Testis (tissue), 3 donors: ENCODE measurements around the gene PCDHGA12. TPM values are rescaled to one million over a fixed set of nuclear protein-coding genes. Genes with fewer than 3 reads are reported as not detected.
"Not testable (repeated sequence)": the region's sequence is repeated elsewhere in the genome, so short reads cannot be mapped to it uniquely, and the experiment has no call there.

Source experiments
- DNase-seq: peaks from one replicate; pipeline ENCODE4 v3.0.0-alpha.2; 2019
- H3K27ac ChIP-seq, 2 donors: fragments of 200-600 bp; sonication (generic); one replicate each; pipeline ENCODE4 v1.5.1; 2019
- H3K27me3 ChIP-seq: fragments of 200-600 bp; sonication (generic); one replicate; pipeline ENCODE4 v1.5.1; 2019
- H3K36me3 ChIP-seq: fragments of 200-600 bp; sonication (generic); one replicate; pipeline ENCODE4 v1.5.1; 2017; ENCODE audit warnings: low read depth; ENCODE audit errors: missing control alignments
- H3K4me1 ChIP-seq: fragments of 200-600 bp; sonication (generic); one replicate; pipeline ENCODE4 v1.5.1; 2019
- H3K4me3 ChIP-seq, 2 donors: fragments of 200-600 bp; sonication (generic); one replicate each; pipeline ENCODE4 v1.5.1; 2017 to 2019
- H3K9me3 ChIP-seq: fragments of 200-600 bp; sonication (generic); one replicate; pipeline ENCODE4 v1.5.1; 2017
- POLR2A ChIP-seq: fragments of 450-650 bp; IDR thresholded peaks from one replicate; pipeline ENCODE4 v1.6.1; 2017; ENCODE audit warnings: antibody characterized with exemption, mild to moderate bottlenecking, moderate library complexity
- WGBS, 2 donors: methylation state at CpG; one replicate each; pipeline ENCODE4 v1.1.5; 2018; 5-methylcytosine and 5-hydroxymethylcytosine counted together
- intact Hi-C: fragments of 100-400 bp; cut with DNase I; formaldehyde crosslinking; loops from one replicate; pipeline ENCODE4 v1.15.1; 2023; ENCODE audit warnings: low total_unique reads
- polyA plus RNA-seq: library from polyadenylated mRNA; stranded (reverse); fragments of 350-450 nt; fragmentation: Illumina TruSeq; extraction: RNeasy Lipid Tissue Mini Kit (QIAGEN cat#74804); gene quantifications from one replicate; pipeline ENCODE4 v1.2.3, GENCODE V29; 2014; ENCODE audit warnings: low read depth, low replicate concordance; ENCODE audit not compliant: insufficient read depth
- total RNA-seq, 2 donors: library from RNA; depleted of rRNA; stranded (reverse); fragments of >200 nt; gene quantifications; one replicate each; pipeline ENCODE4 v1.2.3, GENCODE V29; 2016
- TF ChIP-seq, protein P1 (sequence below), 3 experiments: fragments of 450-650 bp in 2 of 3; fragments of 200-600 bp in 1 of 3; sonication (generic) in 1 of 3; IDR thresholded peaks; one replicate each; pipeline ENCODE4 v1.5.1; 2016 to 2019; ENCODE audit warnings: antibody characterized with exemption in 3 of 3, mild to moderate bottlenecking in 2 of 3, moderate library complexity in 1 of 3

PCDHGA12 gene
- total and polyA plus RNA-seq, 3 donors from 2014 or later, result 2.7 to 11.3 (median 10.3) TPM

DNA sequence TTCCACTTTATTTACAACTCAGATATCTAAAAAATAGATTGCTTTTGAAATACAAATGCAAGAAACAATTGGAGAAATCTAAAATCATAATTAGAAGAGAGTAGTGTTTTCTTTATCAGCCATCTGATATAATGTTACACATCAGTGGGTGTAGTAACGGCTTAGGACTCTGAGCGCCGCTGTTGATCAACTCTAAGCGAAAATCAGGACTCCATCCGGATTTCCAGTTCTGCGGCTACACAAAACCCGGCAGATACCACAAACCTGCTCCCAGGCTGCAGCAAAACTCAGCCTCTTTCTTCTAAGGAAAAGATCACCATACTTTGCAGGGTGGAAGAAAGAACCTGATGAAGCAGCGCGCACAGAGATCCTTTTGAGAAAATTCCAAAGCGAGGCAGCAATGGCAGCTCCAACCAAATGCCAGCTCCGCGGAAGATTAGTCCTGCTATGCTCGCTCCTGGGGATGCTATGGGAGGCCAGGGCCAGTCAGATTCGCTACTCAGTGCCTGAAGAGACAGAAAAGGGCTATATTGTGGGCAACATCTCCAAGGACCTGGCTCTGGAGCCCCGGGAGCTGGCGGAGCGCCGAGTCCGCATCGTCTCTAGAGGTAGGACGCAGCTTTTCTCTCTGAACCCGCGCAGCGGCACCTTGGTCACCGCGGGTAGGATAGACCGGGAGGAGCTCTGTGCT lies 27.6 kb upstream of the PCDHGA12 start, which contains the start of gene PCDHGA9:
PCDHGA9 (plus strand) TSS at position 226 of the 691 bp plus-strand sequence; CDS start at position 401, 175 bp downstream.
- WGBS, 2 donors, result 6 to 14% methylated on average over 16 to 27 of the region's 27 CpGs
- no peak for DNase-seq
- intact Hi-C loops, result no loop called here
- no peaks in the 10 kb centered on the region for H3K27me3 ChIP-seq
- H3K4me3 ChIP-seq, result peak within 1 kb of the TSS in 1 of 2 donors; percentile 0
- no peaks in the 10 kb centered on the region for H3K4me1 ChIP-seq
- H3K27ac ChIP-seq, result no peak within 1 kb of the TSS
- TF ChIP-seq POLR2A, result no peak
- TF ChIP-seq, protein P1, sequence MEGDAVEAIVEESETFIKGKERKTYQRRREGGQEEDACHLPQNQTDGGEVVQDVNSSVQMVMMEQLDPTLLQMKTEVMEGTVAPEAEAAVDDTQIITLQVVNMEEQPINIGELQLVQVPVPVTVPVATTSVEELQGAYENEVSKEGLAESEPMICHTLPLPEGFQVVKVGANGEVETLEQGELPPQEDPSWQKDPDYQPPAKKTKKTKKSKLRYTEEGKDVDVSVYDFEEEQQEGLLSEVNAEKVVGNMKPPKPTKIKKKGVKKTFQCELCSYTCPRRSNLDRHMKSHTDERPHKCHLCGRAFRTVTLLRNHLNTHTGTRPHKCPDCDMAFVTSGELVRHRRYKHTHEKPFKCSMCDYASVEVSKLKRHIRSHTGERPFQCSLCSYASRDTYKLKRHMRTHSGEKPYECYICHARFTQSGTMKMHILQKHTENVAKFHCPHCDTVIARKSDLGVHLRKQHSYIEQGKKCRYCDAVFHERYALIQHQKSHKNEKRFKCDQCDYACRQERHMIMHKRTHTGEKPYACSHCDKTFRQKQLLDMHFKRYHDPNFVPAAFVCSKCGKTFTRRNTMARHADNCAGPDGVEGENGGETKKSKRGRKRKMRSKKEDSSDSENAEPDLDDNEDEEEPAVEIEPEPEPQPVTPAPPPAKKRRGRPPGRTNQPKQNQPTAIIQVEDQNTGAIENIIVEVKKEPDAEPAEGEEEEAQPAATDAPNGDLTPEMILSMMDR (IDR thresholded peaks at IDR 0.05), result peak in 1 of 3 experiments; percentile 9
- no peaks in the 10 kb centered on the region for H3K9me3 ChIP-seq
- no peaks in the 10 kb centered on the region for H3K36me3 ChIP-seq

DNA sequence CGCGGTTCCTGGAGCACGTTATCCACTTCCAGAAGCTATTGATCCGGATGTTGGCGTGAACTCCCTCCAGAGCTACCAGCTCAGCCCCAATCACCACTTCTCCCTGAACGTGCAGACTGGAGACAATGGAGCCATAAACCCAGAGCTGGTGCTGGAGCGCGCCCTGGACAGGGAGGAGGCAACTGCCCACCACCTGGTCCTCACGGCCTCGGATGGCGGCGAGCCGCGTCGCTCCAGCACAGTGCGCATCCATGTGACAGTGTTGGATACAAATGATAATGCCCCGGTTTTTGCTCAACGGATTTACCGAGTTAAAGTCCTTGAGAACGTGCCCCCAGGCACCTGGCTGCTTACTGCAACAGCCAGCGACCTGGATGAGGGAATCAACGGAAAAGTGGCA lies 26.9 kb upstream of the PCDHGA12 start:
- WGBS, 2 donors, result 20 to 26% methylated on average over 22 of the region's 22 CpGs
- Histone ChIP-seq H3K4me1 (no peaks in the 10 kb centered on the region), H3K27me3 (no peaks in the 10 kb centered on the region), H3K27ac (no peak overlapping the region), H3K9me3 (no peaks in the 10 kb centered on the region), H3K4me3 (peak overlapping the region in 1 of 2 donors; percentile 0), H3K36me3 (no peaks in the 10 kb centered on the region)
- no peak for TF ChIP-seq POLR2A
- TF ChIP-seq, protein P1 (IDR thresholded peaks at IDR 0.05), result no peak
- no peak for DNase-seq
- intact Hi-C loops, result no loop called here

DNA sequence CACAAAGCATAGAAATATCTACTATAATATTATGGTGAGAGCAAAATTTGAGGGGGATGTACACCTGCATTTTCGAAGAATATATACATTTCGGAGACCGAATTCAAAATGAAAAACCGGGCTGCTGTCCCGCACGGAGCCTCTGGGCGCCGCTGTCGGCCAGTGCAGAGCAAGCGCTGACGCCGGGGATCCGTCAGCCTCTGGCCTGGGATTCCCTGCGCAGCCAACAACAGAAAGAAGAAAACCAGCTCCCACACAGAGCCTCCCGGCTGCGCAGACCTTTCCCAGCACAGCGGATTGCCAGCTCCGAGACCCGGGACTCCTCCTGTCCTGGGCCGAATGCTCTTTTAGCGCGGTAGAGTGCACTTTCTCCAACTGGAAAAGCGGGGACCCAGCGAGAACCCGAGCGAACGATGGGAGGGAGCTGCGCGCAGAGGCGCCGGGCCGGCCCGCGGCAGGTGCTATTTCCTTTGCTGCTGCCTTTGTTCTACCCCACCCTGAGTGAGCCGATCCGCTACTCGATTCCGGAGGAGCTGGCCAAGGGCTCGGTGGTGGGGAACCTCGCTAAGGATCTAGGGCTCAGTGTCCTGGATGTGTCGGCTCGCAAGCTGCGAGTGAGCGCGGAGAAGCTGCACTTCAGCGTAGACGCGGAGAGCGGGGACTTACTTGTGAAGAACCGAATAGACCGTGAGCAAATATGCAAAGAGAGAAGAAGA lies 22.4 kb upstream of the PCDHGA12 start, which contains the start of gene PCDHGB6:
PCDHGB6 (plus strand) TSS at position 232 of the 716 bp plus-strand sequence; CDS start at position 414, 182 bp downstream.
- H3K27ac ChIP-seq, H3K9me3 ChIP-seq, H3K27me3 ChIP-seq, H3K4me1 ChIP-seq, H3K36me3 ChIP-seq, intact Hi-C loops: not testable (repeated sequence)
- peak within 1 kb of the TSS in 1 of 2 donors; percentile 48 for H3K4me3 ChIP-seq
- TF ChIP-seq, protein P1 (IDR thresholded peaks at IDR 0.05), result peak; percentile 21 to 49 (median 49)
- WGBS, 2 donors, result 9 to 14% methylated on average over 32 to 44 of the region's 51 CpGs
- peak; percentile 71 for DNase-seq

DNA sequence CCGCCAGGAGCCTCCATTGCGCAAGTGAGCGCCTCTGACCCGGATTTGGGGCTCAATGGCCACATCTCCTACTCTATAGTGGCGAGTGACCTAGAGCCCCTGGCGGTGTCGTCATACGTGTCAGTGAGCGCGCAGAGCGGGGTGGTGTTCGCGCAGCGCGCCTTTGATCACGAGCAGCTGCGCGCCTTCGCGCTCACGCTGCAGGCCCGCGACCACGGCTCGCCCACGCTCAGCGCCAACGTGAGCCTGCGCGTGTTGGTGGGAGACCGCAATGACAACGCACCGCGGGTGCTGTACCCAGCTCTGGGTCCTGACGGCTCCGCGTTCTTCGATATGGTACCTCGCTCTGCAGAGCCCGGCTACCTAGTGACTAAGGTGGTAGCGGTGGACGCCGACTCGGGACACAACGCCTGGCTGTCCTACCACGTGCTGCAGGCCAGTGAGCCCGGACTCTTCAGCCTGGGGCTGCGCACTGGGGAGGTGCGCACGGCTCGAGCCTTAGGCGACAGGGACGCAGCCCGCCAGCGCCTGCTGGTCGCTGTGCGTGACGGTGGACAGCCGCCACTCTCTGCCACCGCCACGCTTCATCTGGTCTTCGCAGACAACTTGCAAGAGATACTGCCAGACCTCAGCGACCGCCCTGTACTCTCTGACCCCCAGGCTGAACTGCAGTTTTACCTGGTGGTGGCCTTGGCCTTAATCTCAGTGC lies 20.6 kb upstream of the PCDHGA12 start:
- Histone ChIP-seq H3K27ac (no peak overlapping the region), H3K36me3 (no peaks in the 10 kb centered on the region), H3K9me3 (no peaks in the 10 kb centered on the region), H3K4me3 (no peak overlapping the region), H3K27me3 (no peaks in the 10 kb centered on the region), H3K4me1 (no peaks in the 10 kb centered on the region)
- TF ChIP-seq, protein P1 (IDR thresholded peaks at IDR 0.05), result no peak
- no peak for TF ChIP-seq POLR2A
- WGBS, 2 donors, result 24 to 33% methylated on average over 1 to 64 of the region's 64 CpGs
- no peak for DNase-seq
- intact Hi-C loops, result no loop called here
